ENCODE data around the gene HNF4A.

Gene HNF4A

DNA sequence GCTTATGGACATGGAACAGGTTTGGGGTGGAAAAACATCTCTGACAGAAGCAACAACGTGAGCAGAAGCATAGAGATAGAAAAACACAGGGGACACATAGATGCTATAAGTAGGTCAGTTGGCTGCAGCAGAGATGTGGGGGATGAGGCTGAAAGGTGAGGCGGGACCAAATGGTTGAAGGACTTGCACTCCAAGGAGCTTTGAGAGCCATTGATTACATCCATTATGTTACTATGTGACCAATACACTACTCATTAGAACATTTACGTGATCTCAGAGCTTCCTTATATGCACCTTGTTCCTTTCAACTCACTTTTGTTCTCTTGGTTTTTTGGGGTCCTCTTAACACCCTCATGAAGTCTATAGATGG is 72.3 kb downstream of the HNF4A start:
- DNase-seq, result no peak

DNA sequence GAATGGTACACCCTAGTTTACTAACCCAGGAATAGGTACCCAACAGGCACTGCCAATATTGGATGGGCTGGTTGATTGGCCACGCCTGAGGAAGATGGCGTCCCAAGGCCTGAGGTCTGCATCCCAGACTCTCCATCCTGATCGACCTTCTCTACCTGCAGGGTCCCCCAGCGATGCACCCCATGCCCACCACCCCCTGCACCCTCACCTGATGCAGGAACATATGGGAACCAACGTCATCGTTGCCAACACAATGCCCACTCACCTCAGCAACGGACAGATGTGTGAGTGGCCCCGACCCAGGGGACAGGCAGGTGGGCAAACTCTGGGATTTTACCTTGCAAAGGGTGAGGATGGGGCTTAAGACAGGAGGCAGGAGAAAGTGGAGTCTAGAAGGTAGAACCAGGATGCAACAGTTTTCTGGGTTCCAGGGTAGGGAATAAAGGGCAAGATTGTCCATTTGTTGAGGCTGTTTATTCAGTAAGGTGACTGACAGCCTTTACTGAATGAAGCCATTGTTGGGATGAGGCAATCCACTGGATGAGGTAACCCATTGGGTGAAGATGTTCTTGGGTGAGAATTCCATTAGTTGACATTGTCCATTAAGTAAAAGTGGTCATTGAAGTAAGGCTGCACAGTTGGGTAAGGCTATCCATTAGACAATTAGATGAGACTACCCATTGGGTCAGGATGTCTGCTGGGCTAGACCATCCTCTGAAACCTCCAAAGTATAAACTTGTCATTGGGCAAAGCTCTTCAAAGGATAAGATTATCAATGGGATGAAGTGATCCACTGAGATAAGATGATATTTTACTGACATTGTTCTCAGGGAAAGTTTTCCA is 72.9 kb downstream of the HNF4A start:
- no peak for DNase-seq

DNA sequence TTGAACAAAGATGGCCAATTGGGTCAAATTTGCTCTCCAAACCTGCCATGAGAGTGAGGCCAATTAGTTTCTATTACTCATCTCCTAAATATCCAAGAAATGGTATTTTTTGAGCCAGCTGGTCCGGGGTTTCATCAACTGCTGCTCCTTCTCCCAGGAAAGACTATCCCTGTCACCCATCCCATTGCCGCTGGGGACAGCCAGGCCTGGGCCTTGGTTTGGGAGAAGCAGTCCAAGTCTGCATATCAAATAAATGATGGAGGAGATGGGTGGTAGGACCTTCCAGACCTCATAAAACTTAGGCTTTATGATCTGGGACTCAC is 73.5 kb downstream of the HNF4A start:
- no peak for DNase-seq

DNA sequence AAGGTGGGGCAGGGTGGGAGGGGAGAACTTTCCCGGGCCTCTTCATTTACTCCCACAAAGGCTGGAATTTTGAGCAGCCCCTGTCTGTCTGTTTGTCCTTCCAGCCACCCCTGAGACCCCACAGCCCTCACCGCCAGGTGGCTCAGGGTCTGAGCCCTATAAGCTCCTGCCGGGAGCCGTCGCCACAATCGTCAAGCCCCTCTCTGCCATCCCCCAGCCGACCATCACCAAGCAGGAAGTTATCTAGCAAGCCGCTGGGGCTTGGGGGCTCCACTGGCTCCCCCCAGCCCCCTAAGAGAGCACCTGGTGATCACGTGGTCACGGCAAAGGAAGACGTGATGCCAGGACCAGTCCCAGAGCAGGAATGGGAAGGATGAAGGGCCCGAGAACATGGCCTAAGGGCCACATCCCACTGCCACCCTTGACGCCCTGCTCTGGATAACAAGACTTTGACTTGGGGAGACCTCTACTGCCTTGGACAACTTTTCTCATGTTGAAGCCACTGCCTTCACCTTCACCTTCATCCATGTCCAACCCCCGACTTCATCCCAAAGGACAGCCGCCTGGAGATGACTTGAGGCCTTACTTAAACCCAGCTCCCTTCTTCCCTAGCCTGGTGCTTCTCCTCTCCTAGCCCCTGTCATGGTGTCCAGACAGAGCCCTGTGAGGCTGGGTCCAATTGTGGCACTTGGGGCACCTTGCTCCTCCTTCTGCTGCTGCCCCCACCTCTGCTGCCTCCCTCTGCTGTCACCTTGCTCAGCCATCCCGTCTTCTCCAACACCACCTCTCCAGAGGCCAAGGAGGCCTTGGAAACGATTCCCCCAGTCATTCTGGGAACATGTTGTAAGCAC is 74.1 kb downstream of the HNF4A start:
- DNase-seq, result no peak

DNA sequence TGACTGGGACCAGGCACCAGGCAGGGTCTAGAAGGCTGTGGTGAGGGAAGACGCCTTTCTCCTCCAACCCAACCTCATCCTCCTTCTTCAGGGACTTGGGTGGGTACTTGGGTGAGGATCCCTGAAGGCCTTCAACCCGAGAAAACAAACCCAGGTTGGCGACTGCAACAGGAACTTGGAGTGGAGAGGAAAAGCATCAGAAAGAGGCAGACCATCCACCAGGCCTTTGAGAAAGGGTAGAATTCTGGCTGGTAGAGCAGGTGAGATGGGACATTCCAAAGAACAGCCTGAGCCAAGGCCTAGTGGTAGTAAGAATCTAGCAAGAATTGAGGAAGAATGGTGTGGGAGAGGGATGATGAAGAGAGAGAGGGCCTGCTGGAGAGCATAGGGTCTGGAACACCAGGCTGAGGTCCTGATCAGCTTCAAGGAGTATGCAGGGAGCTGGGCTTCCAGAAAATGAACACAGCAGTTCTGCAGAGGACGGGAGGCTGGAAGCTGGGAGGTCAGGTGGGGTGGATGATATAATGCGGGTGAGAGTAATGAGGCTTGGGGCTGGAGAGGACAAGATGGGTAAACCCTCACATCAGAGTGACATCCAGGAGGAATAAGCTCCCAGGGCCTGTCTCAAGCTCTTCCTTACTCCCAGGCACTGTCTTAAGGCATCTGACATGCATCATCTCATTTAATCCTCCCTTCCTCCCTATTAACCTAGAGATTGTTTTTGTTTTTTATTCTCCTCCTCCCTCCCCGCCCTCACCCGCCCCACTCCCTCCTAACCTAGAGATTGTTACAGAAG is 75.0 kb downstream of the HNF4A start:
- DNase-seq, result no peak

DNA sequence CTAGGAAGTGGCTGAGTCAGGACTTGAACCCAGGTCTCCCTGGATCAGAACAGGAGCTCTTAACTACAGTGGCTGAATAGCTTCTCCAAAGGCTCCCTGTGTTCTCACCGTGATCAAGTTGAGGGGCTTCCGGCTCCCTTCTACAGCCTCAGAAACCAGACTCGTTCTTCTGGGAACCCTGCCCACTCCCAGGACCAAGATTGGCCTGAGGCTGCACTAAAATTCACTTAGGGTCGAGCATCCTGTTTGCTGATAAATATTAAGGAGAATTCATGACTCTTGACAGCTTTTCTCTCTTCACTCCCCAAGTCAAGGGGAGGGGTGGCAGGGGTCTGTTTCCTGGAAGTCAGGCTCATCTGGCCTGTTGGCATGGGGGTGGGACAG is 75.6 kb downstream of the HNF4A start:
- DNase-seq, result no peak

DNA sequence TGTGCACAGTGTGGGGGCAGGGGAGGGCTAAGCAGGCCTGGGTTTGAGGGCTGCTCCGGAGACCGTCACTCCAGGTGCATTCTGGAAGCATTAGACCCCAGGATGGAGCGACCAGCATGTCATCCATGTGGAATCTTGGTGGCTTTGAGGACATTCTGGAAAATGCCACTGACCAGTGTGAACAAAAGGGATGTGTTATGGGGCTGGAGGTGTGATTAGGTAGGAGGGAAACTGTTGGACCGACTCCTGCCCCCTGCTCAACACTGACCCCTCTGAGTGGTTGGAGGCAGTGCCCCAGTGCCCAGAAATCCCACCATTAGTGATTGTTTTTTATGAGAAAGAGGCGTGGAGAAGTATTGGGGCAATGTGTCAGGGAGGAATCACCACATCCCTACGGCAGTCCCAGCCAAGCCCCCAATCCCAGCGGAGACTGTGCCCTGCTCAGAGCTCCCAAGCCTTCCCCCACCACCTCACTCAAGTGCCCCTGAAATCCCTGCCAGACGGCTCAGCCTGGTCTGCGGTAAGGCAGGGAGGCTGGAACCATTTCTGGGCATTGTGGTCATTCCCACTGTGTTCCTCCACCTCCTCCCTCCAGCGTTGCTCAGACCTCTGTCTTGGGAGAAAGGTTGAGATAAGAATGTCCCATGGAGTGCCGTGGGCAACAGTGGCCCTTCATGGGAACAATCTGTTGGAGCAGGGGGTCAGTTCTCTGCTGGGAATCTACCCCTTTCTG is 76.2 kb downstream of the HNF4A start:
- no peak for DNase-seq

DNA sequence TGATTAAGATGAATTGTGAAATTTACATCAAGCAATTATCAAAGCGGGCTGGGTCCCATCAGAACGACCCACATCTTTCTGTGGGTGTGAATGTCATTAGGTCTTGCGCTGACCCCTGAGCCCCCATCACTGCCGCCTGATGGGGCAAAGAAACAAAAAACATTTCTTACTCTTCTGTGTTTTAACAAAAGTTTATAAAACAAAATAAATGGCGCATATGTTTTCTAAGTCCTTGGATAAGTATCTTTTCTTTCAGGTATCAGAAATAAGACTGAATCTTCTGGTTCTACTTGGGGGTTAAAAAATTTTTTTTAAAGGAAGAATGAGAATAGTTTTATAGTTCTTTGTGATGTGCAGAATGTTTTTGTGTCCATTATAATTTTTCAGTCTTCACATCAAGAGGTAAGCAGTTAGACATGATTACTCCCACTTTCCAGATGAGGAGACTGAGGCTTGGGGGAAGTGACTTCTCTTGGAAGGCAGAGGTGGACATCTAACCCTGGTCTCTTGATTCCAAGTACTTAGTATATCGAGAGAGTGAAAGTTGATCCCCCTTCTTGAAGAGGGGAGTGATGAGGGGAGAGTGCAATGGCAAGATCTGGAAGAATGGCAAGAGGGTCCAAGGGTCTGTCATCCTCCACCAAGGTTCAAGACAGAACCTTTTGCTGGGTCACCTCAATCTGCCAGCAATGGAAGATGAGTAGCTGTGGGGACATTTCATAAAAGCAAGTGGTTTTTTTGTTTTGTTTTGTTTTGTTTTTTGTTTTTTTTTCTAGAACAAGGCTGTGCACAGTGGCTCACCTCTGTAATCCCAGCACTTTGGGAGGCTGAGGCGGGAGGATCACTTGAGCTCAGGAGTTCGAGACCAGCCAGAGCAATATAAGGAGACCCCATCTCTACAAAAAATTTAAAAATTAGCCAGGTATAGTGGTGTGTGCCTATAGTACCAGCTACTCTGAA is 77.4 kb downstream of the HNF4A start:
- DNase-seq, result no peak

DNA sequence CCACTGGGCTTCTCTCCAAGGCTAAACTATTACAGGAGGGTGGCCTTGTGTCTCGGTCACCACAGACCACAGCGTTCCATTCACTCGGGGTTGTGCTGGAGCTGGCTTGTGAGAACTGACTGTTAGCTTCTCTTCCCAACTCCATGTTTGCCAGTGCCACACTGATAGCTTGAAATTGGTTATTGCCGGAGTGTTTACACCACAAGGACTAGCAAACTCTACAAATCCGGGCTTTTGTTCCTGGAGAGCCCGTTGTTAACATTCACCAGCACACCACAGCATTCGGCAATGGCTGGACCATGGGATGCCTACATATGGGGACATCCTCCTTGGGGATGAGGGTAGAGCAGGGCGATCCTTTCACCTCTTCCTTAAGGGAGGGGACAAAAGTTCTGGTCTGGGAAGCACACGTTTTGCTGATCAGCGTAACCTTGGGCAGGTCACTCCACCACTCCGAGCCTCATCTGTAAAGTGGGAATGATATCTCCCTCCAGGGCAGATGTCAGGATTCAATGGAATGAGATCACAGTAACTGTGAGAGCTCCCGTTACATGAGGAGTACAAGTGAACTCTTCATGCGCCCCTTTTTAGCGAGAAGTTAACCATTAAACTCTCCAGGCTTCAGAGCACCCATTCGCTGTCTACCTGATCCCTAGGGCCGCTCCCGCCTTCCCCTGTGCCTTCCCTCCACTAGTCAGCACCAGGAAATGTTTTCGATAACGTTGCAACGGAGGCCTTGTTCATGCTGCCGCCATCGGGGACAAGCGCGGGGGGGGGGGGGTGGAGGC is 78.4 kb downstream of the HNF4A start:
- DNase-seq, result no peak

DNA sequence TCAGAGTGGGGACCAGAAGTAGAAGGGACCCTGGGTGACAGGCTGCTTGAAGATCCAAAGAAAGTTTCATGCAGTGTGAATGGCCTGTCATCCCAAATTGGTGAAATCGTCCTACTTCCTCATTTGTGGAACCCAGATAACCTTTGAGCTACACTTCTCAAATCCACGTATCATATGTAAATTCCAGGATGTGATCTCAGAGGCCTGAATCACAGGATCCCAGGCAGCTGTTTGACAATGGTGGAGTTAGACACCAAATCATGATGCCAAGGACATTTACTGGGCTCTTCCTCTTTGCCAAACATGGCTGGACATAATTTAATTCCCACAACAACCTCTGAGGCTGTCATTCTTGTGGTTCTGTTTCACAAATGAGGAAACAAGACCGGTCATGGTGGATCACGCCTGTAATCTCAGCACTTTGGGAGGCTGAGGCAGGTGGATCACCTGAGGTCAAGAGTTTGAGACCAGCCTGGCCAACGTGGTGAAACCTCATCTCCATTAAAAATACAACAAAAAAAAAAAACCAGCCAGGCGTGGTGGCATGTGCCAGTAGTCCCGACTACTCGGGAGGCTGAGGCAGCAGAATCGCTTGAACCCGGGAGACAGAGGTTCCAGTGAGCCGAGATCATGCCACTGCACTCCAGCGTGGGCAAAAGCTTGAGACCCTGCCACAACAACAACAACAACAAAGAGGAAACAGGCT is 80.3 kb downstream of the HNF4A start:
- no peak for DNase-seq

DNA sequence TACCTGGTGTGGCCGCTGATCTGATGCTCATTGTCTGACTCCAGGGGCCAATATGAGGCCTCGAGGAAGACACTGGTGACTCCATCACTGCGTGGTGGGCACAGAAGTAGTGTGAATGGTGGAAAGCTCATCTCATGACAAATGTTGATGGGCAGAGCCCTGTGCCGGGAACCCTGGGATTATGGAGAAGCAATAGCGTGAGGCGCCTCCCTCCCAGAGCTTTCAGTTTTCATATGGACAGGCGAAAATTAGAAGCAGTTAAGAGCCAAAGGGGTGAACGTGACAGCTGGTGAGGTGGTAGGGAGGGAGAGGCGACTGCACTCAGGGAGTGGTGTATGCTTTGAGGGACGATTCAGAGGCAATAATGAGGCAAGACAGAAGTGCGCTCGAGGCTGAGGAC is 80.9 kb downstream of the HNF4A start:
- DNase-seq, result no peak

DNA sequence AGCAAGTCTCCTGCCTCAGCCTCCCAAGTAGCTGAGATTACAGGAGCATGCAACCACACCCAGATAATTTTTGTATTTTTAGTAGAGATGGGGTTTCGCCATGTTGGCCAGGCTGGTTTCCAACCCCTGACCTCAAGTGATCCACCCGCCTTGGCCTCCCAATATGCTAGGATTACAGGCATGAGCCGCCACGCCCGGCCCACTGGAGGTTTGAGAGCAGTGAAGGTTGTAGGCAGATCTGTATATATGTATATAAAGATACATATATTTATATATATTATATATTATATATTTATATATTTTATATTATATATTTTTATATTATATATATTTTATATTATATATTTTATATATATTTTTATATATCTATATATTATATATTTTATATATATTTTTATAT is 82.0 kb downstream of the HNF4A start:
- no peak for DNase-seq

DNA sequence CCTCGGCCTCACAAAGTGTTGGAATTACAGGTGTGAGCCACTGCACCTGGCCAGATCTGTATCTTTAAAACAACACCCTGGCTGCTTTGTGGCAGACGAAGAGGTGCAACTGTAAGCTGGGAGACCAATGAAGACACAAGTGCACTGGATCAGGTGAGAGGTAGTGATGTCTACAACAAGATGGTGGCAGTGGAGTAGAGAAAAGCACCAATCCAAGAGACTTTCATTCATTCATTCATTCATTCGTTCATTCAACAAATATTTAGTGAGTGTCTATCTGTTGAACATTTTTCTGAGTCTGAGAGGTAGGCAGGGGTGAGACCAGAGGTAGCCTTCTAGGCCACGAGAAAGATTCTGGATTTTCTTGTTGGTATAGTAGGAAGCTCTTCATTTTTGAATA is 83.3 kb downstream of the HNF4A start:
- no peak for DNase-seq

DNA sequence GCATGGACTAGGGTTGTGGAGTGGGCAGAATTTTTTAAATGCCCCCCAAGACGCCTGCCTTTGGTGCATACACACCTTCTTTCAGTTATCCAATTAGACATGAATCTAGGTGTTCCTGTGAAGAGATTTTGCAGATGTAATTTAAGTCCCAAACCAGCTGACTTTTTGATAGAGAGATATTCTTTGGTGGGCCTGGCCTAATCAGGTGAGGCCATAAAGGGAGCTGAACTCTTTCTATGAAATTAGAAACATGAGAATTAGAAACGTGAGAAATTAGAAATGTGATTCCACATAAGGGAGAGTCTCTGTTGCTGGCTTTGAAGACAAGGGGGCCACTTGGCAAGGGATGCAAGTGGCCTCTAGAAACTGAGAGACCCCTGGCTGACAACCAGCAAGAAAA is 83.8 kb downstream of the HNF4A start:
- DNase-seq, result no peak

DNA sequence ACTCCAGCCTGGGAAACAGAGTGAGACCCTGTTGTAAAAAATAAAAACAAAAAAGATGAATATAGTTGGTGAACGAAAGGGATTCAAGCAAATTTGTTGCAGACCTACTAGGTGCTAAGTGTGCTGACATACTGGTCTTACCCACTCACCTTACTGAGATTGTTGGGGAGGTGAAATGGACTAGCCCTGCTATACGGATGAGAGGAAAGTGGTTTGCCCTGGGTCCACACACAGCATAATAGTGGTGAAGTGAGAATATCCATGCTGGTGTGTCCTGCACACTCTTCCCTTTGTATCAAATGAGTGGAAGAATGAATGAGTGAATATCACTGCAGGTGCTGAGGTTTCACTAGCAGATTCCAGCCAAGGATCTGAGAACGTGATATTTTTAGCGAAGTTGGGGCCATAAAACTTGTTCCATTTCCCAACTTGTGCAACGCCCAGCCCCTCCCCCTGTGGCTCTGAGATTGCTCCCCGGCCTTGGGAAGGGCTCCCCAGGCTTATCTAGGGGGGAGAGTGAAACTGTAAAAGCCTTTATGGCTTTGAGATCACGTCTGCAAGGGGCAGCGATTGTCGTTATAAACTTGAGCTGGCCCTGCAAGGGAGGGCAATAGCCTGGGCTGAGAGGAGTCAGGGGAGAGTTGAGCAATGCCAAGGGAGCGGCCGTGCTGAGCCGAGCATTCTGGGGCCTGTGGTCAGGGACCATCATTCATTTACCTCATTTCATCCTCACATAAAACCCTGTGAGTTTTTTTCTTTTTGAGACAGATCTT is 87.0 kb downstream of the HNF4A start:
- no peak for DNase-seq

DNA sequence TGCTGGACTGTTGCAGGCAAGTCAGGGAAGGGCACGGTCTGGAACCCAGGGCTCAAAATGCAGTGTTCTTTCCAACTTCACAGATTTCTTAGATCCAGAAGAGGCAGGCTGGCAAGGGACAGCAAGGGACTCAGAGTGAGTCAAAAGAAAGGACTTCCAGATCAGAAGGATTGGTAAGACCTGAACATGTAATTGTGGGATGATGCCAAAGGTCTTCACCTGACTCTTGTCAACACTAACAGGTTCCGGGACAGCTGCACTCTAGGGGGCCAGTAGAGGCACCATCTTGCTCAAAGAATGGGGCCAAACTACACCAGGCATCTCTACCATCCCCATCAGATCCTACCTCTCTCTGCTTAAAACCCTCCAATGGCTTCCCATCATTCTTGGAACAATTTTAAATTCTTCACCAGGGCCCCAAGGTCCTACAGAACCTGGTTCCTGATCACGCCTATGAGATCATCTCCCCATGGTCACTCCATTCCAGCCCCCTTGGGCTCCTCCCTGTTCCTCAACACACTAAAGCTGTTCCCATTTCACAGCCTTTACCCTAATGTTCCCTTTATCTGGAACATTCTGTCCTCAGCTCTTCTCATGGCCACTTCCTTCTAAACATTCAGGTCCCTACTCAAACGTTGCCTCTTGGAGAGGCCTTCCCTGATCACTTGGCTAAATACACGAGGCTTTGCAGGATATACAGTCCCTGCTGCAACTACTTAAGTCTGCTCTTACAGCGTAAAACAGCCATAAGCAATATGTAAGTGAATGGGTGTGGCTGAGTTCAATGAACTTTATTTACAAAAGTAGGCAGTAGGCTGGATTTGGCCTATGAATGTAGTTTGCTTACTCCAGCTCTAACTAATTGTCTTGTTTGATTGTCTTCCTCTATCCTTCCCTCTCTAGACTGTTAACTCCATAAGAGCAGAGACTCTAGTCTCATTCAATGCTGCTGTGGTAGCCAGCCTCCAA is 90.5 kb downstream of the HNF4A start:
- no peak for DNase-seq

DNA sequence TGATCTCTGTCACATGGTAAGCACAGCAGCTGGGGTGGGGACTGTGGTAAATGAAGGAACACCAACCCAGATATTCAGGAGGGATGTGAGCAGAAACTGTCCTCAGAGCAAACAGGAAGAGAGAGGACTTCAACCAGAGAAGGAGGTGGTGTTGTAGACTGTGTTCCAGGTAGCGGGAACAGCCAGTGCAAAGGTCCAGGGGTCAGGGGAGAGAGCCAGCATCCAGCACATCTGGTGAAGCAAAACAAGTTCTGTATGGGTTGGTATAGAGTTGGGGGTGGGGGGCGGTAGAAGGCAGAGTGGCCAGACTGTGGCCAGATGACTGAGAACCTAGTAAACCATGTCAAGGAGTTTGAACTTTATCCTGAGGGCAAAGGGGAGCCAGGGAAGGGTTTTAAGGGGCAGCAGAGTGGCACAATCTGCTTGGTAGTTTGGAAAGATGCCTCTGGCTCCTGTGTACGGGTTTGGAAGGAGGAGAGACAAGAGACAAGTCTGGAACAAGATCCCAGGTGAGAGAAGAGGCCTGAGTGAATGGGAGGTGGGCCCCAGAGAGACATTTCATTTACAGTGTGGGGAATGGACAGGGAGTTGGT is 92.4 kb downstream of the HNF4A start:
- no peak for DNase-seq

All from NCI-H1092 (cell line).